ENCODE results near the gene PELO.

- TF ChIP-seq ZBTB49 (tag by site-specific recombination; IDR thresholded peaks at IDR 0.05; ENCODE audit: low read depth) (no peak), CTCF (tag by site-specific recombination; IDR thresholded peaks at IDR 0.05) (no peak), RBAK (tag by site-specific recombination; IDR thresholded peaks at IDR 0.05) (no peak), ZNF112 (tag by site-specific recombination; IDR thresholded peaks at IDR 0.05) (no peak), ZNF776 (tag by site-specific recombination; IDR thresholded peaks at IDR 0.05; ENCODE audit: borderline replicate concordance) (no peak), MYNN (tag by site-specific recombination; IDR thresholded peaks at IDR 0.05; ENCODE audit: borderline replicate concordance) (no peak), ZNF394 (tag by site-specific recombination; IDR thresholded peaks at IDR 0.05; ENCODE audit: borderline replicate concordance) (no peak), ZBTB48 (tag by site-specific recombination; IDR thresholded peaks at IDR 0.05) (no peak), ZFP37 (tag by site-specific recombination; IDR thresholded peaks at IDR 0.05) (no peak), ZNF701 (tag by site-specific recombination; IDR thresholded peaks at IDR 0.05) (no peak), ATF2 (tag by site-specific recombination; IDR thresholded peaks at IDR 0.05; ENCODE audit: low read depth) (no peak), YY1 (tag by site-specific recombination; IDR thresholded peaks at IDR 0.05) (no peak), ZNF335 (tag by site-specific recombination; conservative IDR thresholded peaks at IDR 0.05) (no peak), ZNF580 (tag by site-specific recombination; IDR thresholded peaks at IDR 0.05) (no peak)
These were observed 6.8 kb downstream of the PELO start for GRCh38 chr5:52794519-52794918.

Measured in HEK293 (cell line).